WTC11 (cell line): ENCODE results near the gene CIB2.

Source experiments
- CREM ChIP-seq: sonication (generic); formaldehyde crosslinking; IDR thresholded peaks from 2 replicates; pipeline ENCODE4 v1.8.1; 2022; ENCODE audit warnings: mild to moderate bottlenecking, missing genetic modification reagents, moderate library complexity
- ESRRA ChIP-seq: sonication (generic); formaldehyde crosslinking; IDR thresholded peaks from 2 replicates; pipeline ENCODE4 v1.8.1; 2022; ENCODE audit warnings: mild to moderate bottlenecking, missing genetic modification reagents, borderline replicate concordance
- FOXJ3 ChIP-seq: sonication (generic); formaldehyde crosslinking; IDR thresholded peaks from 2 replicates; pipeline ENCODE4 v1.9.0; 2021; ENCODE audit warnings: missing genetic modification reagents, mild to moderate bottlenecking, borderline replicate concordance
- NFE2L1 ChIP-seq: sonication (generic); formaldehyde crosslinking; IDR thresholded peaks from 2 replicates; pipeline ENCODE4 v1.8.1; 2023; ENCODE audit warnings: missing genetic modification reagents
- NR2C2 ChIP-seq: sonication (generic); formaldehyde crosslinking; IDR thresholded peaks from 2 replicates; pipeline ENCODE4 v1.8.0; 2022; ENCODE audit warnings: mild to moderate bottlenecking, missing genetic modification reagents
- SOX15 ChIP-seq: fragments of 250-450 bp; sonication (Bioruptor Pico); IDR thresholded peaks from 2 replicates; pipeline ENCODE4 v1.9.0; 2021; ENCODE audit warnings: mild to moderate bottlenecking
- STAT6 ChIP-seq: sonication (generic); formaldehyde crosslinking; conservative IDR thresholded peaks from 2 replicates; pipeline ENCODE4 v1.8.1; 2023; ENCODE audit warnings: mild to moderate bottlenecking, low read depth, missing genetic modification reagents, moderate library complexity
- TF ChIP-seq, protein P1 (sequence below): sonication (generic); formaldehyde crosslinking; IDR thresholded peaks from 2 replicates; pipeline ENCODE4 v1.8.1; 2023; ENCODE audit warnings: mild to moderate bottlenecking, missing genetic modification reagents, moderate library complexity
- TF ChIP-seq, protein P2 (sequence below): fragments of 200-600 bp; IDR thresholded peaks from 2 replicates; pipeline ENCODE4 v1.8.0; 2022; ENCODE audit warnings: antibody characterized with exemption

- TF ChIP-seq SOX15, result no peak
- no peak for TF ChIP-seq ESRRA (CRISPR knock-in tag)
- no peak for TF ChIP-seq NFE2L1
- TF ChIP-seq, protein P1, sequence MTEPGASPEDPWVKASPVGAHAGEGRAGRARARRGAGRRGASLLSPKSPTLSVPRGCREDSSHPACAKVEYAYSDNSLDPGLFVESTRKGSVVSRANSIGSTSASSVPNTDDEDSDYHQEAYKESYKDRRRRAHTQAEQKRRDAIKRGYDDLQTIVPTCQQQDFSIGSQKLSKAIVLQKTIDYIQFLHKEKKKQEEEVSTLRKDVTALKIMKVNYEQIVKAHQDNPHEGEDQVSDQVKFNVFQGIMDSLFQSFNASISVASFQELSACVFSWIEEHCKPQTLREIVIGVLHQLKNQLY (CRISPR knock-in tag), result no peak
- TF ChIP-seq, protein P2, sequence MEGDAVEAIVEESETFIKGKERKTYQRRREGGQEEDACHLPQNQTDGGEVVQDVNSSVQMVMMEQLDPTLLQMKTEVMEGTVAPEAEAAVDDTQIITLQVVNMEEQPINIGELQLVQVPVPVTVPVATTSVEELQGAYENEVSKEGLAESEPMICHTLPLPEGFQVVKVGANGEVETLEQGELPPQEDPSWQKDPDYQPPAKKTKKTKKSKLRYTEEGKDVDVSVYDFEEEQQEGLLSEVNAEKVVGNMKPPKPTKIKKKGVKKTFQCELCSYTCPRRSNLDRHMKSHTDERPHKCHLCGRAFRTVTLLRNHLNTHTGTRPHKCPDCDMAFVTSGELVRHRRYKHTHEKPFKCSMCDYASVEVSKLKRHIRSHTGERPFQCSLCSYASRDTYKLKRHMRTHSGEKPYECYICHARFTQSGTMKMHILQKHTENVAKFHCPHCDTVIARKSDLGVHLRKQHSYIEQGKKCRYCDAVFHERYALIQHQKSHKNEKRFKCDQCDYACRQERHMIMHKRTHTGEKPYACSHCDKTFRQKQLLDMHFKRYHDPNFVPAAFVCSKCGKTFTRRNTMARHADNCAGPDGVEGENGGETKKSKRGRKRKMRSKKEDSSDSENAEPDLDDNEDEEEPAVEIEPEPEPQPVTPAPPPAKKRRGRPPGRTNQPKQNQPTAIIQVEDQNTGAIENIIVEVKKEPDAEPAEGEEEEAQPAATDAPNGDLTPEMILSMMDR, result no peak
- TF ChIP-seq FOXJ3, result no peak
- TF ChIP-seq CREM (CRISPR knock-in tag), result no peak
- no peak for TF ChIP-seq STAT6 (CRISPR knock-in tag)
- no peak for TF ChIP-seq NR2C2 (CRISPR knock-in tag)
Observed at GRCh38 chr15:78142332-78142731, 11.1 kb upstream of the CIB2 start.
